Measurements from ENCODE around the gene ORC5. TPM values are rescaled to one million over a fixed set of nuclear protein-coding genes. Genes with fewer than 3 reads are reported as not detected.

The ORC5 gene
- polyA plus RNA-seq, 3 donors: 2.8 to 7.9 (median 7.0) TPM

DNA sequence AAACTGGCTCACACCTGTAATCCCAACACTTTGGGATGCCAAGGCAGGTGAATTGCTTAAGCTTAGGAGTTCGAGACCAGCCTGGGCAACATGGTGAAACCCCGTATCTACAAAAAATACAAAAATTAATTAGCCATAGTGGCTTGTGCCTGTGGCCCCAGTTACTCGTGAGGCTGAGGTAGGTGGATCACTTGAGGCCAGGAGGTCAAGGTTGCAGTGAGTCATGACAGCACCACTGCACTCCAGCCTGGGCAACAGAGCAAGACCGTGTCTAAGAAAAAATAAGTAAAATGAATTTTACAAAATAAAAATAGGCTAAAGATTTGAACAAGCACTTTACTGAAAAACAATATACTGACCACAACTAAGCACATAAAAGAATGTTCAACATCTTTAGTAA lies 9.8 kb upstream of the ORC5 start:
- Mint-ChIP-seq H3K27ac (no peak overlapping the region), H3K9me3 (peaks cover 5 to 17% (median 10%) of the 10 kb centered on the region in 7 donors), H3K4me3 (no peak overlapping the region), H3K27me3 (ENCODE audit: low read depth in 3 of 3) (peaks cover 5 to 12% (median 8%) of the 10 kb centered on the region in 3 donors), H3K36me3 (no peaks in the 10 kb centered on the region), H3K4me1 (no peaks in the 10 kb centered on the region)
- Histone ChIP-seq H3K9ac (ENCODE audit: insufficient read depth, low read length, poor library complexity, severe bottlenecking) (no peak overlapping the region), H3K27me3 (ENCODE audit: control insufficient read depth in 2 of 2, insufficient read depth in 2 of 2, low read length in 2 of 2) (no peaks in the 10 kb centered on the region), H3K79me2 (ENCODE audit: insufficient read depth, low read length) (no peaks in the 10 kb centered on the region), H3K36me3 (replicated peaks in 1 of 2; ENCODE audit: control insufficient read depth in 1 of 2, insufficient read depth in 2 of 2, low read length in 2 of 2) (no peaks in the 10 kb centered on the region), H3K4me1 (ENCODE audit: control insufficient read depth in 1 of 2, insufficient read depth in 2 of 2, low read length in 2 of 2) (no peaks in the 10 kb centered on the region), H4K20me1 (ENCODE audit: insufficient read depth, low read length) (no peaks in the 10 kb centered on the region), H2AFZ (ENCODE audit: insufficient read depth, low read depth, low read length, poor library complexity, severe bottlenecking) (no peak overlapping the region), H3K4me2 (replicated peaks; ENCODE audit: extremely low read depth, low read length, poor library complexity, severe bottlenecking) (no peak overlapping the region), H3K27ac (ENCODE audit: low read depth in 1 of 2, low read length in 2 of 2) (no peak overlapping the region), H3K9me3 (replicated peaks in 1 of 2; ENCODE audit: control insufficient read depth in 1 of 2, insufficient read depth in 1 of 2, low read length in 2 of 2) (peaks cover 4 to 9% of the 10 kb centered on the region in 2 donors), H3K4me3 (replicated peaks in 1 of 3; ENCODE audit: low read depth in 2 of 3, low read length in 3 of 3) (no peak overlapping the region)
- no peak for DNase-seq
- TF ChIP-seq, protein P1, sequence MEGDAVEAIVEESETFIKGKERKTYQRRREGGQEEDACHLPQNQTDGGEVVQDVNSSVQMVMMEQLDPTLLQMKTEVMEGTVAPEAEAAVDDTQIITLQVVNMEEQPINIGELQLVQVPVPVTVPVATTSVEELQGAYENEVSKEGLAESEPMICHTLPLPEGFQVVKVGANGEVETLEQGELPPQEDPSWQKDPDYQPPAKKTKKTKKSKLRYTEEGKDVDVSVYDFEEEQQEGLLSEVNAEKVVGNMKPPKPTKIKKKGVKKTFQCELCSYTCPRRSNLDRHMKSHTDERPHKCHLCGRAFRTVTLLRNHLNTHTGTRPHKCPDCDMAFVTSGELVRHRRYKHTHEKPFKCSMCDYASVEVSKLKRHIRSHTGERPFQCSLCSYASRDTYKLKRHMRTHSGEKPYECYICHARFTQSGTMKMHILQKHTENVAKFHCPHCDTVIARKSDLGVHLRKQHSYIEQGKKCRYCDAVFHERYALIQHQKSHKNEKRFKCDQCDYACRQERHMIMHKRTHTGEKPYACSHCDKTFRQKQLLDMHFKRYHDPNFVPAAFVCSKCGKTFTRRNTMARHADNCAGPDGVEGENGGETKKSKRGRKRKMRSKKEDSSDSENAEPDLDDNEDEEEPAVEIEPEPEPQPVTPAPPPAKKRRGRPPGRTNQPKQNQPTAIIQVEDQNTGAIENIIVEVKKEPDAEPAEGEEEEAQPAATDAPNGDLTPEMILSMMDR (IDR thresholded peaks at IDR 0.05): no peak
- WGBS (ENCODE audit: insufficient coverage): no CpG with 5 or more reads among the region's 4 CpGs
- intact Hi-C loops (cut with micrococcal nuclease): no loop called here

DNA sequence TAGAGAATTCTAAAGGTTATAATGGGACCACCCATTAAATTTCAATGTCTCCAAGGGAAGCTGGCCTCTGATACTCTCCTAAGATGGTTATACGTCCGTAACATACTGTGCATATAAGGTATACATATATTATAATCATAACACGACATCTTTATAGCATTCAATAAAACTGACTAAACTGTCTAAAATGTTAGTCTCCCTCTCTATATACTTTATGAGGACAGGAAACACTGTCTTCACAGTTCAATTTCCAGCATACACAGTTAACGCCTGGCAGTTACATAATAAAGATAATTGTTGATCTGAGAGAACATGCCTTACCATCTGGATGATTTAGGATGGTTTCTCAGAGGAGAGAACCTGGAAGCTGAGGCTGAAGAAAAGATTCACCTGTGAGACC lies 1.2 kb upstream of the ORC5 start:
- H4K20me1 ChIP-seq (ENCODE audit: insufficient read depth, low read length): no peaks in the 10 kb centered on the region
- H3K4me1 Mint-ChIP-seq: peaks cover 18% of the 10 kb centered on the region
- peaks cover 10 to 17% of the 10 kb centered on the region in 2 donors for H3K4me1 ChIP-seq (ENCODE audit: control insufficient read depth in 1 of 2, insufficient read depth in 2 of 2, low read length in 2 of 2)
- no peak overlapping the region for H3K4me3 ChIP-seq (replicated peaks in 1 of 3; ENCODE audit: low read depth in 2 of 3, low read length in 3 of 3)
- peaks cover 30% of the 10 kb centered on the region for H3K79me2 ChIP-seq (ENCODE audit: insufficient read depth, low read length)
- peaks cover 2 to 23% (median 3%) of the 10 kb centered on the region in 3 donors for H3K27me3 Mint-ChIP-seq (ENCODE audit: low read depth in 3 of 3)
- H3K9me3 Mint-ChIP-seq: peaks cover 2 to 16% (median 7%) of the 10 kb centered on the region in 7 donors
- peak overlapping the region; percentile 92 for H2AFZ ChIP-seq (ENCODE audit: insufficient read depth, low read depth, low read length, poor library complexity, severe bottlenecking)
- H3K9ac ChIP-seq (ENCODE audit: insufficient read depth, low read length, poor library complexity, severe bottlenecking): no peak overlapping the region
- H3K4me3 Mint-ChIP-seq: peak overlapping the region in 1 of 2 donors; percentile 13
- TF ChIP-seq, protein P1 (IDR thresholded peaks at IDR 0.05): no peak
- H3K27ac ChIP-seq (ENCODE audit: low read depth in 1 of 2, low read length in 2 of 2): no peak overlapping the region
- H3K27me3 ChIP-seq (ENCODE audit: control insufficient read depth in 2 of 2, insufficient read depth in 2 of 2, low read length in 2 of 2): no peaks in the 10 kb centered on the region
- WGBS (ENCODE audit: insufficient coverage): no CpG with 5 or more reads among the region's 4 CpGs
- H3K36me3 ChIP-seq (replicated peaks in 1 of 2; ENCODE audit: control insufficient read depth in 1 of 2, insufficient read depth in 2 of 2, low read length in 2 of 2): peaks cover 0 to under 1% of the 10 kb centered on the region in 2 donors
- intact Hi-C loops (cut with micrococcal nuclease): no loop called here
- DNase-seq: no peak
- no peaks in the 10 kb centered on the region for H3K9me3 ChIP-seq (replicated peaks in 1 of 2; ENCODE audit: control insufficient read depth in 1 of 2, insufficient read depth in 1 of 2, low read length in 2 of 2)
- no peaks in the 10 kb centered on the region for H3K36me3 Mint-ChIP-seq
- no peak overlapping the region for H3K27ac Mint-ChIP-seq
- H3K4me2 ChIP-seq (replicated peaks; ENCODE audit: extremely low read depth, low read length, poor library complexity, severe bottlenecking): peak overlapping the region; percentile 83
